ENCODE measurements around the gene SEPHS1. TPM values are rescaled to one million over a fixed set of nuclear protein-coding genes. Genes with fewer than 3 reads are reported as not detected.
"Not testable (repeated sequence)": the region's sequence is repeated elsewhere in the genome, so short reads cannot be mapped to it uniquely, and the experiment has no call there.

SEPHS1 gene
- total RNA-seq, 1 donor from 2014 or later = 127 TPM

DNA sequence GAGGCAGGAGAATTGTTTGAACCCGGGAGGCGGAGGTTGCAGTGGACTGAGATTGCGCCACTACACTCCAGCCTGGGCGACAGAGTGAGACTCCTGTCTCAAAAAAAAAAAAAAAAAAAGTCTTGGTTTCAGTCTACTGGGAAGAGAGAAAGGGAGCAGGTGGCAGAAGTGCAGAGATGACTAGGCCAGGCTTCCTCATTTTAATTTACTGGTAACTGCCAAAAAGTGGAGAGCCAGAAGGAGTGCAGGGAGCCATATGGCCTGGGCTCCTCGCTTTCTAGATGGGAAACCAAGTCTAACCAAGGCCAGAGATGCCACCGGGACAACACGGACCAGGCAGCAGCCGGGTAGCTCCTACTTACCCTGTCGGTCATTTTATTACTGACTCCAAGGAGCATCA is 12.2 kb downstream of the SEPHS1 start:
- Mint-ChIP-seq H3K4me1 (ENCODE audit: low read depth) (no peaks in the 10 kb centered on the region), H3K27ac (no peak overlapping the region), H3K4me3 (ENCODE audit: low read depth) (no peak overlapping the region), H3K9me3 (ENCODE audit: low read depth) (no peaks in the 10 kb centered on the region), H3K27me3 (no peaks in the 10 kb centered on the region), H3K36me3 (ENCODE audit: insufficient read depth) (peaks cover 28% of the 10 kb centered on the region)
- TF ChIP-seq, protein P1, sequence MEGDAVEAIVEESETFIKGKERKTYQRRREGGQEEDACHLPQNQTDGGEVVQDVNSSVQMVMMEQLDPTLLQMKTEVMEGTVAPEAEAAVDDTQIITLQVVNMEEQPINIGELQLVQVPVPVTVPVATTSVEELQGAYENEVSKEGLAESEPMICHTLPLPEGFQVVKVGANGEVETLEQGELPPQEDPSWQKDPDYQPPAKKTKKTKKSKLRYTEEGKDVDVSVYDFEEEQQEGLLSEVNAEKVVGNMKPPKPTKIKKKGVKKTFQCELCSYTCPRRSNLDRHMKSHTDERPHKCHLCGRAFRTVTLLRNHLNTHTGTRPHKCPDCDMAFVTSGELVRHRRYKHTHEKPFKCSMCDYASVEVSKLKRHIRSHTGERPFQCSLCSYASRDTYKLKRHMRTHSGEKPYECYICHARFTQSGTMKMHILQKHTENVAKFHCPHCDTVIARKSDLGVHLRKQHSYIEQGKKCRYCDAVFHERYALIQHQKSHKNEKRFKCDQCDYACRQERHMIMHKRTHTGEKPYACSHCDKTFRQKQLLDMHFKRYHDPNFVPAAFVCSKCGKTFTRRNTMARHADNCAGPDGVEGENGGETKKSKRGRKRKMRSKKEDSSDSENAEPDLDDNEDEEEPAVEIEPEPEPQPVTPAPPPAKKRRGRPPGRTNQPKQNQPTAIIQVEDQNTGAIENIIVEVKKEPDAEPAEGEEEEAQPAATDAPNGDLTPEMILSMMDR (IDR thresholded peaks at IDR 0.05; ENCODE audit: unreplicated experiment) = no peak
- no peak for DNase-seq (ENCODE audit: low spot score, unreplicated experiment)

DNA sequence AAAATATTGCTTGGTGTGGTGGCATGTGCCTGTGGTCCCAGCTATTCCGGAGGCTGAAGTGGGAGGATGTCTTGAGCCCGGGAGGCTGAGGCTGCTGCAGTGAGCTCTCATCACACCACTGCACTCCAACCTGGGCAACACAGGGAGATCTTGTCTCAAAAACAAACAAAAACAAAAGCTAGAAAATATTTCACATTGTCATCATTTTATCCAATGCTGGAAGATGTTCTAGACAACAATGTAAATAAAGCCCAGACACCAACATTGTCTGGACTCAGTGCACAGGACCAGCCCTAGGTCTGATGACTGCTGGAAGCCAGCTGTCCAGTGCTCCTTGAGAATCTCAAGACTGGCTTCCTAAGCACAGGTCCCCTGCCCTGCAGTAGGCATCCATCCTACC is 13.5 kb downstream of the SEPHS1 start:
- no peak for DNase-seq (ENCODE audit: low spot score, unreplicated experiment)
- Mint-ChIP-seq H3K27ac (no peak overlapping the region), H3K9me3 (ENCODE audit: low read depth) (no peaks in the 10 kb centered on the region), H3K4me1 (ENCODE audit: low read depth) (no peaks in the 10 kb centered on the region), H3K36me3 (ENCODE audit: insufficient read depth) (peaks cover 32% of the 10 kb centered on the region), H3K4me3 (ENCODE audit: low read depth) (no peak overlapping the region), H3K27me3 (no peaks in the 10 kb centered on the region)
- TF ChIP-seq, protein P1 (IDR thresholded peaks at IDR 0.05; ENCODE audit: unreplicated experiment) = no peak

DNA sequence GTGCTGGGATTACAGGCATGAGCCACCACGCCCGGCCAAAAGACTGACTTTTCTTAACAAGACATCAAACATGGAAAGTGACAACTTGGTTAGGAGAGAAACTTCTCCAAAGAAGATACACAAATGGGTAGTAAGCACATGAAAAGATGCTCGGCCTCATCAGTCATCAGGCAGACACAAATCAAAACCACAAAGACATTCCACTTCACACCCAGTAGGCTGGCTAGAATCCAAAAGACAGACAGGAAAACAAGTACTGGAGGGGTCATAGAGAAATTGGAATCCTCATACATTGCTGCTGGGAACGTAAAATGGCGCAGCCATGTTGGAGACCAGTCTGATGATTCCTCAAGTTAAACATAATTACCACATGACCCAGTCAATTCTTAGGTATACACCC is 16.4 kb downstream of the SEPHS1 start:
- Mint-ChIP-seq H3K27ac (no peak overlapping the region), H3K36me3 (ENCODE audit: insufficient read depth) (peaks cover 37% of the 10 kb centered on the region), H3K27me3 (no peaks in the 10 kb centered on the region), H3K4me3 (ENCODE audit: low read depth) (no peak overlapping the region), H3K9me3 (ENCODE audit: low read depth) (no peaks in the 10 kb centered on the region), H3K4me1 (ENCODE audit: low read depth) (no peaks in the 10 kb centered on the region)
- TF ChIP-seq, protein P1 (IDR thresholded peaks at IDR 0.05; ENCODE audit: unreplicated experiment) = no peak
- DNase-seq (ENCODE audit: low spot score, unreplicated experiment) = no peak

DNA sequence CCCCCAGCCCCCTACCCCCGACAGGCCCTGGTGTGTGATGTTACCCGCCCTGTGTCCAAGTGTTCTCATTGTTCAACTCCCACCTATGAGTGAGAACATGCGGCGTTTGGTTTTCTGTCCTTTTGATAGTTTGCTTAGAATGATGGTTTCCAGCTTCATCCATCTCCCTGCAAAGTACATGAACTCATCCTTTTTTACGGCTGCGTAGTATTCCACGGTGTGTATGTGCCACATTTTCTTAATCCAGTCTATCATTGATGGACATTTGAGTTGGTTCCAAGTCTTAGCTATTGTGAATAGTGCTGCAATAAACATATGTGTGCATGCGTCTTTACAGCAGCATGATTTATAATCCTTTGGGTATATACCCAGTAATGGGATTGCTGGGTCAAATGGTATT is 17.1 kb downstream of the SEPHS1 start:
- DNase-seq (ENCODE audit: low spot score, unreplicated experiment); H3K27me3 Mint-ChIP-seq; H3K4me3 Mint-ChIP-seq (ENCODE audit: low read depth); H3K27ac Mint-ChIP-seq; H3K4me1 Mint-ChIP-seq (ENCODE audit: low read depth); H3K9me3 Mint-ChIP-seq (ENCODE audit: low read depth): not testable (repeated sequence)
- H3K36me3 Mint-ChIP-seq (ENCODE audit: insufficient read depth) = peaks cover 40% of the 10 kb centered on the region

DNA sequence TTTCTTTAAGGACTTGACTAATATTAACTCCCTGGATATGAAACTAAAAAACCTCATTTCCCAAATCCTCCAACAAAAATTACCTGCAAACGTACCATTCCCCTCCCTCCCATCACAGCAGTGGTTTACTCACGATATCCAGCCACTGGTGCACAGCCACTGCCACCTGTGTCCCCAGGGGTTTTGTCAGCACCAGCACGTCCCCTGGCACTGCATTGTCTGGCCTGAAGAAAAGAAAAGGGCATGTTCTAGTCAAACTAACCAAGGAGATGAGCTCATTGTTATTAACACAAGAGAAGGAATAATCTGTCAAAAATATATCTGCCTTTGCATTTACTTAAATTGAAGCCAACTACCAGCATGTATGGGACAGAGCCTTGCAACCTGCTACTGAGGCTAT is 18.5 kb downstream of the SEPHS1 start:
- no peak for DNase-seq (ENCODE audit: low spot score, unreplicated experiment)
- Mint-ChIP-seq H3K27ac (peak overlapping the region; percentile 33), H3K4me3 (ENCODE audit: low read depth) (no peak overlapping the region), H3K36me3 (ENCODE audit: insufficient read depth) (peaks cover 50% of the 10 kb centered on the region), H3K27me3 (no peaks in the 10 kb centered on the region), H3K9me3 (ENCODE audit: low read depth) (no peaks in the 10 kb centered on the region), H3K4me1 (ENCODE audit: low read depth) (no peaks in the 10 kb centered on the region)
- TF ChIP-seq, protein P1 (IDR thresholded peaks at IDR 0.05; ENCODE audit: unreplicated experiment) = no peak

DNA sequence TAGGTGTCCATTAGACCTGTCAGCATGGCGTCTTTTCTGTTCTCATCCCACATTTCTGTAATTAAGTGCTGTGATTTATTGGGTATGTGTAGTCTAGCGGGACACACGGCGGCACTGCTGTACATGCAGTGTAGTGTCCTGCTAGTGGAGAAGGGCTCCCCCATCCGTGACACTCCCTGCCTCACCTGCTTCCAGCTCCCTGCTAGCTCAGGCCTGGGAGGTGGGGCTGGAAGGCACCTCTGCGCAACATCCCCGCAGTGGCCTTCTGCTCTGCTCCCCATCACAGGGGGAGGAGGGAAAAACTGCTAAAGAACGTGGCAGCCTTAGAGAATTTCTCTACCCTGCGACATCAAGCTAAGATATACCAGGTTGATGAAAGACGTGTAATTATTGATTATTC is 19.5 kb downstream of the SEPHS1 start:
- DNase-seq (ENCODE audit: low spot score, unreplicated experiment) = no peak
- TF ChIP-seq, protein P1 (IDR thresholded peaks at IDR 0.05; ENCODE audit: unreplicated experiment) = no peak
- Mint-ChIP-seq H3K27ac (no peak overlapping the region), H3K36me3 (ENCODE audit: insufficient read depth) (peaks cover 55% of the 10 kb centered on the region), H3K4me3 (ENCODE audit: low read depth) (no peak overlapping the region), H3K4me1 (ENCODE audit: low read depth) (no peaks in the 10 kb centered on the region), H3K9me3 (ENCODE audit: low read depth) (no peaks in the 10 kb centered on the region), H3K27me3 (no peaks in the 10 kb centered on the region)

All from progenitor cell of endocrine pancreas (in vitro differentiated cells).